Left cardiac atrium (tissue), 4 donors: ENCODE results near the gene ESRP2. TPM values are rescaled to one million over a fixed set of nuclear protein-coding genes. Genes with fewer than 3 reads are reported as not detected.

ENCODE experiments used
- ATAC-seq, 2 donors: fragments of 200-7000 bp; cut with Tn5 transposase; one replicate each; pipeline ENCODE4 v1.9.1; 2020; ENCODE audit warnings: mild to moderate bottlenecking in 2 of 2, moderate library complexity in 2 of 2
- DNase-seq: peaks from one replicate; pipeline ENCODE4 v3.0.0-alpha.2; 2020
- intact Hi-C, 2 donors: fragments of 100-400 bp; cut with DNase I; formaldehyde crosslinking; loops; one replicate each; pipeline versions ENCODE4 v1.14.1 to v1.15.1; 2022 to 2023
- long read RNA-seq: library from polyadenylated mRNA; unstranded; transcript quantifications from one replicate; pipeline ENCODE4 v2.0.0, GENCODE V29; 2021
- total RNA-seq, 2 donors: library from RNA; stranded (reverse); fragmentation: NEBNext Ultra II Directional; extraction: Animal tissue kit (Norgen Biotek cat#: 25700); gene quantifications; one replicate each; pipeline ENCODE4 v1.2.1, GENCODE V29; 2021
- donor health status: DM: no; HTN: yes; CAD: no.
- donor health status: DM: no; HTN: yes; CAD: no; lungs with severe emphysema.
- donor health status: DM: yes; HTN: yes; CAD: no.
- donor health status: Dilated cardiomyopathy.

ESRP2 gene
- under 1 TPM; 0.32 to 0.42 TPM for total RNA-seq
- long read RNA-seq = 0 reads

DNA sequence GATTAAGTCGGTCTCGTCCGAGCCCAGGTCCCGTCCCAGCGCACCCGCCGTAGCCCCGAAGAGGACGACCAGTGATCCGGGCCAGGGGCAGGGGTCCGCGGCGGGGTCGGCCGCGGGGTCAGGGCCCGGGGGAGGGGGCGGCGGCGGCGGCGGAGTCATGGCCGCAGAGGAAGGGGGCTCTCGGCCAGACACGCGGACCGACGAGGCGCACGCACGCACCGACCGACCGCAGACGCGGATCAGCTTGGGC lies at the start of gene ESRP2:
ESRP2 (minus strand) TSS at position 241 of the 250 bp plus-strand sequence; CDS start at position 159, 82 bp downstream.
- DNase-seq (no peak), ATAC-seq (no peak)
- intact Hi-C loops = no loop called here

DNA sequence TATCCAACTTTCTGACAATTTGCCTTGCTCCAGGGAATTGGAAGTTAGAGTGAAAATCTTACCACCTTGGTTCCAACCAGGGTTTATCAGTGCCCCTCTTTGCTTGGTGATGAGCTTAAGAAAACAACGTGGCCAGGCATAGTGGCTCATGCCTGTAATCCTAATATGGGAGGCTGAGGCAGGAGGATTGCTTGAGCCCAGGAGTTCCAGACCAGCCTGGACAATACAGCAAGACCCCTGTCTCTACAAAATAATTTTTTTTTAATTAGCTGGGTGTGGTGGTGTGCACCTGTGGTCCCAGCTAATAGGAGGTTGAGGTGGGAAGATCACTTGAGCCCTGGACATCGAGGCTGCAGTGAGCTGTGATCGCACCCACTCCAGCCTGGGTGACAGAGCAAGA lies 49.8 kb upstream of the ESRP2 start:
- intact Hi-C loops = no loop called here
- ATAC-seq = no peak

DNA sequence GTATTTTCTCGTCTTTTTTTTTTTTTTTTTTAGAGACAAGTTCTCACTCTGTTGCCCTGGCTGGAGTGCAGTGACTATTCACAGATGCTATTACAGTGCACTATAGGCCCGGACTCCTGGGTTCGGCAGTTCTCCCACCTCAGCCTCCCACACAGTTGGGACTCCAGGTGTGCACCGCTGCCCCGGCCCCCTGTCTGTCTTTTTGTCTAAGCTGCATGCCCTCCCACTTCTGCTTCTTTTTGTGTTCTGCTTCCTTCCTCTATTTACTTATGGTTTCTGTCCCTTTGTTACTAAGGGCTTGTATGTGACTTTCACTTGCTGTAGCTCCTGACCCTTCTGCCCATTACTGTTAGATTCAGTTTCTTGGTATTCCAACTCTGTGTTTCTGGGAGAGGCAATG lies 48.9 kb upstream of the ESRP2 start:
- intact Hi-C loops = no loop called here
- DNase-seq = no peak
- no peak for ATAC-seq

More for the DNA sequence above, 49.8 kb upstream of the ESRP2 start:
- DNase-seq = no peak

DNA sequence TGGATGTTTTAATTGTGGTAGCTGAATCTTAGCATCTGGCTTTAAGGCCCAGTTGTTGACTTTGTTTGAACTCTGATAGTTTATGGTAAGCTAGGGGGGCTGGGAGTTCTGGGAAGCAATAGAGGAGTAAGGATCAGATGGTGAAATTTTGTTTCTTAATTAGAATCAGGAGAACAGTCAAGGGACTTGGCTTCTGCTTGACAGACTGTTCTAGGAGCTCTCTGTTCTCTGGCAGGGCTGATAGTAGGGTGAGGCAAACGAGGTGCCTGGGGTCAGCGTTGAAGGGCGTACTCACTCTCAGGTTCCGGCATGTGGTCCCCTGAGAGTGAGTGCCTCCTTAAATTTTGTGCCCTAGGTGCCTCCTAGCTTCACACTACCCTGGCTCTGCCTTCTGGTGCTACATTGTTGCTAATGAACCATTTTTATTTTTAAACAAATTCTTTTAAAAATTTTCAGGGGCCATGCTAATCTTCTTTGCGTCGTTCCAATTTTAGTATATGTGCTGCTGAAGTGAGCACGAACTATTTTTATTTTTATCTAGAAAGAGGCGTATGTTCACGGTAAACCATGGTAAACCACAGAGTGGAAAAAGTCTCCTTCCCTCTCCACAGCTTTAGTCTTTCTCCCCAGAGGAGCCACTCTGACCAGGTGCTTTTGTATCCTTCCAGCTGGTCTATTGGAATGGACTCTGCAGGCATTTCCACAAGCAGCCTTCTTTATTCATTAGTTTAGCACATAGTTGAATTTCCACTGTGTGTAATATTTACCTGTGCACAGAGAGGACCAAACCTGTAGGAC lies 48.1 kb upstream of the ESRP2 start:
- ATAC-seq (peak; percentile 30 to 58), DNase-seq (no peak)
- intact Hi-C loops = no loop called here

DNA sequence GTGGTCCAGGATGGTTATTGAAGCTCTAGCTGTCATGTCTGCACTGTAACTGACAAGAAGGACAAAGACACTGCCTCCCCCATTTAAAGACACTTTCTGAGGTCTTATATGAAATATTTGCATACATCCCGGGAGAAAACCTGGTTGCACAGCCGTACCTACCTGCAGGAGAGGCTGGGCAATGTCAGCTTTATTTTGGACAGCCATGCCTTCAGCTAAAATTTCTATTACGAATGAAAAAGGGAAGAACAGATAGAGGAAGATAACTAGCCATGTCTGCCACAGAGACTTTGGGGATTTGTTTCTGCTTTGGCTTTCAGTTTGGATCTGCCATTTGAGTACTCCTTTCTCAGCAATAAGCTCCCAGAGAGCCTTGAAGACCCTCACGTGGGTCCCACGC lies 47.4 kb upstream of the ESRP2 start:
- intact Hi-C loops = no loop called here
- DNase-seq = no peak
- no peak for ATAC-seq

DNA sequence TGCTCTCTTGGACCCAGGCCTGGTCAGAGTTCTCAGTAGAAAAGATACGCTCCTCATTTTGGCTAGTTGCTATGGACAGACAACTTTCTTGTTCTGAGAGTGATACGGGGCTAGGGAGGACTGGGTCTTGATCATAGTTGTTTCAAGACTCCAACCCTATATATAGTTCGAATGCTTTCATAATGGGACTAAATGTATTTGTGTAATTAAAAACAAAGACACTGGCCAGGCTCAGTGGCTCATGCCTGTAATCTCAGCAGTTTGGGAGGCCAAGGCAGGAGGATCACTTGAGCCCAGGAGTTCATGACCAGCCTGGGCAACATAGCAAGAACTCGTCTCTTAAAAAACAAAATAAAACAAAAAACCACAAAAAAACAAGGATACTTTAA lies 46.1 kb upstream of the ESRP2 start:
- DNase-seq = no peak
- no peak for ATAC-seq
- intact Hi-C loops = no loop called here

DNA sequence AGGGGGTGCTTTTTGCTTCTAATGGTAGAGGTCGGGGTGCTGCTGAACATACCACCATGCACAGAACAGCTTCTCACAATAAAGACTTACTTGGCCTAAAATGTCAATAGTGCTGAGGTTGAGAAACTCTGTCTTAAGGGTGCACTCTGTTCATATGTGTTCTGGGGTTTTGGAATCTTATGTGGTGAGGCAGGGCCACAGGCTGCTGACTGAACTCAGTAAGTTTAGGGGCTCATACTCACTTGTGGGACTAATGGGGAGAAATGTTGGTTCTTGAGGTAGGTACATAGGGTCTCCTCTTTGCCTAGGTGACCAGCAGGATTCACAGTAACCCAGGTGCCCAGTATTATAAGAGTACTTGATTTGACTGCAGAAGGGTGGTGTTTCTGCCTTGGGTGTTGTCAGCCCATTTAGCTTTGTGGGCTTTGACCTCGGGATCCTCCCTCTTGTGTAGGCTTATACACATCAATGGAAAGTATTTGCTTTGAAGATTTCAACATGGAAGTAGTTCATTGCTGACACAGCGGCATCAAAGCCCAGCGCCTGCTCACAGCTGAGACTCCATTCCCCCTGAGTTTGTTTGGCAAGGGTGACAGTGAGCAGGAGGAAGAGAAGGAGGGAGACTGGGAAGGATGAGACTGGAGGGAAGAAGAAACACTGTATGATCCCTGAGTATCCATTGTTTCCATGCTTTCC lies 45.6 kb upstream of the ESRP2 start:
- no peak for DNase-seq
- intact Hi-C loops = no loop called here
- ATAC-seq = no peak

DNA sequence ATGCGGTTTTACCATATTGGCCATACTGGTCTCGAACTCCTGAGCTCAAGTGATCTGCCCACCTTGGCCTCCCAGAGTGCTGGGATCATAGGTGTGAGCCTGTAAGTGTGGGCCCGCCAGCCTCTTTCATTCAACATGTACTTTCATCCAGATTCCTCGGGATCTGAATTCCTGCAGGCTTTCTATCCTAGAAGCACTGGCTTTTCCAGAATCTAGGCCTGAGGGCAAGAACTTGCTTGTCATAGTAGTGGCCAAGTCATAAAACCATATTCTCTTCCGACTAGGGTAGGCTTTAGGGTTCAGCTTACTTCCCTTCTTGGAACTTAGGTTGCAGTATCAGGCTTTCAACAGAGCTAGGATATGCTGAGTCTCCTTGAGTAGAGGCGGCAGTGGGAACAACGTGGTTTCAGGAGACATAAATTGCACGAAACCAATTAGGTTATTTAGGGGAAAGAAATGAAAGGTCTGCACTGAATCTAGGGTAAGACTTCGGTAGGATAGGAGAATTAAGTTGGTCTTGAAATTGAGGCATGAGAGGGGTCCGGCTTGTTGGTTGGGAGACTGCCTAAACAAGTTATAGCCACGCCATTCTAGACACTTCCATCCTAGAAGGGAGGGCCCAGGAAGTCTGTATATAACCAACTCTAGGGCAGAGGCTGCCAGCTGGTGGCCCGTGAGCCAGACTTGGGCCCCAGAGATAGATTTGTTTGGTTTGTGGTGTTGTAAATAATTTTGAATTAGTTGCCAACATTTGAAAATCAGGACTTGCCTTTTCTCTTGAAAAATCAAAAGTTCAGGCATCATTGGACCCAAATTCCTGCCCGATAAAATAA lies 44.0 kb upstream of the ESRP2 start:
- intact Hi-C loops = no loop called here
- DNase-seq (no peak), ATAC-seq (no peak)

DNA sequence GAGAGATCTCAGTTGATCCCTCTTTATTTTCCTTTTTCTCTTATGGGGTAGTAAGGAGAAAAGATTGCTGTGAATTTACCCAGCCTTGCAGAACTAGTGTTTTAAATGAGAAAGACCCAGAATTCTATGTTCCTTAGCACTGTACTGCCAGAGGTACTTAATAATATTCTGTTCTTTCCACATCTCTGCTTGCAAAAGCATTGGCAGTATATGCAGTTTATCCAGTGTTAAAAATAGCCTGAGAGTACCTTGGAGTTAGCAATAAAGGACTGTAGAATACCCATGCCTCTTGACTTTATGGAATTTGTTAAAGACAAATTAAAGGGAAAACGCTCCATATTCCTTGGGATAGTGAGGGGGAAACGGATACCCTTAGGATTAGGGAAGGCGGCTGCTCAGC lies 40.3 kb upstream of the ESRP2 start:
- ATAC-seq (peak in 1 of 2 donors; percentile 53), DNase-seq (no peak)
- intact Hi-C loops = no loop called here

DNA sequence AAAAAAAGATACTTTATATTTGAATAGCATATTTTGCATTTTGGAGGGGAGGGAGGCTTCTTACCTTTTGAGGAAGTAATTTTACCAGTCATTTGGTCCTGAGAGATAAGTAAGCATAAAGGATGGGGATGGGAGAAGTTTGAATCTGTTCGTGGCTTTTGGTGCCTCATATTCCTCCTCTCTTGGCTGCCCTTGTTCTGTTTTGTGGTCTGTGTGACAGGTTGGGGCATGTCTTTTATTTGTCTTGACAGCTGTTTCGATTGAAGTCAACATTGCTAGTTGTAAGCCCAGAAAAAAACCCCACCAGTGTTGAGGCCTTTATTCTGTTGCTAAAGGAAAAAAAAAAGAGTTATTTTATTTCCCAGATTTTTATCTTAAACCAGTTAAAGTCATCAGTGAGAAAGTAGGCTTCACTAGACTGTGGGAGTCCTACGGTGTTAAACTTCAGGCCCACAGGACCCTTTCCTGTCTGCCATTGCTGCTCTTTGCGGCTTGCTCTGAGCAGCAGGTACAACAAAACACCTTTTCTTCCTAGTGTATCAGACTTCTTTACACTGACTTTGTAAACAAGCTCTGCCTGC lies 39.8 kb upstream of the ESRP2 start:
- no peak for DNase-seq
- intact Hi-C loops = no loop called here
- no peak for ATAC-seq

DNA sequence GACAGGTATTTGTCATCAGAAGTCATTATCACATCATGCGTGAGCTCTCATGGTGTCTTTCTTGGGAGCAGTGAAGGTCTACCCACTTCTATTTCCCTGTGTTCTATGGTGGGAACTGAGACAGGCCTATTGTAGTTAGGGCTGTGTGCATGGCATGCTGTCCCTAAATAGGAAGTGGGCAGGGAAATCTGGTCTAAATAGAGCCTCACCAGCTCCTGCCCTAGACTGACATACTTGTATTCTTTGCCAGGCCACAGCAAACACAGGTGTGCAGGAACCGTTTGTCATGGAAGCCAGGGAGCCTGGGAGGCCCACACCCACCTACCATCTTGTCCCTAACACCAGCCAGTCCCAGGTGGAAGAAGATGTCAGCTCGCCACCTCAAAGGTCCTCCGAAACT lies 38.5 kb upstream of the ESRP2 start:
- intact Hi-C loops = no loop called here
- ATAC-seq = no peak
- no peak for DNase-seq

DNA sequence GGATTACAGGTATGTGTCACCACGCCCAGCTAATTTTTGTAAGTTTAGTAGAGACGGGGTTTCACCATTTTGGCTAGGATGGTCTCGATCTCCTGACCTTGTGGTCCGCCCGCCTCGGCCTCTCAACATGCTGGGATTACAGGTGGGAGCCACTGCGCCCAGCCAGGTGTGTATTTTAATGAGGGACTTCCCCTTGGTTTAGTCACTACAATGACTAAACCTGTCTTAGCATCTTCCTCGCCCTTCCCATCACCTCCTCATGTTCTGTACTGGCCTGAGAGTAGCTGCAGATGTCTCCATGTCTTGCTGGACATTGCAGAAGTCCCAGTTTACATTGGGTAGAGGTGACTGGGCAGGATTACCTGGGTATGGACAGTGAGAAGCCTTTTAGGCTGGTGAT lies 38.0 kb upstream of the ESRP2 start:
- intact Hi-C loops = no loop called here
- DNase-seq (no peak), ATAC-seq (no peak)

DNA sequence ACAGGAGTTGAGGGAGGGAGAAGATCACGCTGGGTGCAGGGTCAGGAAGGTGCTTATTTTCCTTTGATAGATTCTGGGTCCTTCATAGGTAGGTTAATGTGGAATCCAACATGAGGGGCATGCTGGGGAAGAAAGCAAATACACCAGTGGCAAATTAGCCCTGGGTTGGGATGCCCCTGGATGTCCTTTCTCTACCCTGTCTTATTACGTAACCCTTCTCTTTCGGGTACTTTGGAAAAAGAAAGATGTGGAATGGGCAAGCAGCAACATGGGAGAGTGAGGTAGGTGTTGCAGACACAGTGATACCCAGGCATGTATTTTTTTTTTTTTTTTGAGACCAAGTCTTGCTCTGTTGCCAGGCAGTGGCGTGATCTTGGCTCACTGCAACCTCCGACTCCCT lies 37.5 kb upstream of the ESRP2 start:
- DNase-seq (no peak), ATAC-seq (no peak)
- intact Hi-C loops = no loop called here

DNA sequence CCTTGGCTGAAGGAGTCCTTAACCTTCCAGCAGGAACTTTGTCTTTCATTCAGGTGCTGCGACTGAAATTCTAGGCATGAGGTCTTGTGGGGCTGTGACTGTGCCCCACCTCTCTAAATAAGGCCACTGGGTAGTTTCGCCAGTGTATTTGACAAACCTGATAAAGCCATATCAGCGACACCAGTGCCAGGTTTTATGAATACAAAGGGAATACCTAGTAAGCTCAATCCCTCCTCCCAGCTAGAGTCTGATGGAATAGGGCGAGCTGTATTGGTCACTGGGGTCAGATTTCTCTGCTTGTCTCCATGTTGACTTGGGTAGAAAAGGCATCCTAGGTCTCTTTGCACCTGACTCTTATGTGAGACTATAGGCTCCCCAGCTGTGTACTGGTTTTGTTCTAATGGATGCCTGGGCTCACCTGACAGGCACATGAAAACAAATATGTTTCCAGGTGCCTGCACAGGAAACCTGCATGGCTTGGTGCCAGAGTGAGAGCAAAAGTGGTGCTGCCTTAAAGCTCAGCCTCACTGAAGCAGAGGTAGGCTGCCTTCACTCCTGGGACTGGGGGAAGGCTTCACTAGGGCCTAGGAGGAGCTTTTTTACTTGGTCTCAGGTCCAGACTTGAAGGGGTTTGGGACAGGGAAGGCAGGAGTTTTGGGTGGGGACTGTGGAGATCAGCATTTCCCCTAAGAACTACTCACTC lies 36.7 kb upstream of the ESRP2 start:
- ATAC-seq (no peak), DNase-seq (no peak)
- intact Hi-C loops = no loop called here

DNA sequence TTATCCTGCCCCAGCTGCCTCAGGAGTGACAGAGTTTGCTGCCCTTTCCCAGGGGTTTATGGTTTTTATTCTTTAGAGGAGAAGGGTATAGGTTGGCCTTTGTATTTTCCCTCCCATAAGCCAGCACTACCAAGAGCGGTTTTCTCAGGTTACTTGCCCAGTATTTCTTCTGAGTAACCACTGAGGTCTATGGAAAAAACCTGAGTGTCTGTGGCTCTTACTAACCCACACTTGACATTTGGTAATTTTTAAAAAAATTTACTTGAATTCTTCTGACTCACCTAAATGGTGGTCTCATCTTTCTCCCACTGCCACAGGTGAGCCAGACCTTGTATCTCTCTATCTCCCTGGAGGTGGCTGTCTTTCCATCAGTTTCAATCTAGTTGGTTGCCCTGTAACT lies 34.4 kb upstream of the ESRP2 start:
- no peak for DNase-seq
- no peak for ATAC-seq
- intact Hi-C loops = no loop called here

DNA sequence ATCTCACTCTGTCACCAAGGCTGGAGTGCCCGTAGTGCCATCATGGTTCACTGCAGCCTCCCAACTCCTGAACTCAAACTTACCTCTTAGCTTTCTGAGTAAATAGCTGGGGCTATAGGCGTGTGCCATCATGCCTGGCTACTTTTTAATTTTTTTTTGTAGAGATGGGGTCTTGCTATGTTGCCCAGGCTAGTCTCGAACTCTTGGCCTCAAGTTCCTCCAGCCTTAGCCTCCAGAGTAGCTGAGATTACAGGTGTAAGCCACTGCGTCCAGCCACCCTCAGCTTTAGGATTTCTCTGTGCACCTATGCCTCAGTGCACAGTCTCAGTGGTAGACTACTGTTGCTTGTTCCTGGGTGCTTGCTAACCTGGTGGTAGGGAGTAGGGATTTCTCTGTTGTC lies 33.9 kb upstream of the ESRP2 start:
- ATAC-seq (no peak), DNase-seq (no peak)
- intact Hi-C loops = loop anchor here in 1 of 2 donors (5.0 kb wide), 1 partner anchor 43 kb away; the partner anchor contains the start of genes PRMT7 and SLC7A6OS

DNA sequence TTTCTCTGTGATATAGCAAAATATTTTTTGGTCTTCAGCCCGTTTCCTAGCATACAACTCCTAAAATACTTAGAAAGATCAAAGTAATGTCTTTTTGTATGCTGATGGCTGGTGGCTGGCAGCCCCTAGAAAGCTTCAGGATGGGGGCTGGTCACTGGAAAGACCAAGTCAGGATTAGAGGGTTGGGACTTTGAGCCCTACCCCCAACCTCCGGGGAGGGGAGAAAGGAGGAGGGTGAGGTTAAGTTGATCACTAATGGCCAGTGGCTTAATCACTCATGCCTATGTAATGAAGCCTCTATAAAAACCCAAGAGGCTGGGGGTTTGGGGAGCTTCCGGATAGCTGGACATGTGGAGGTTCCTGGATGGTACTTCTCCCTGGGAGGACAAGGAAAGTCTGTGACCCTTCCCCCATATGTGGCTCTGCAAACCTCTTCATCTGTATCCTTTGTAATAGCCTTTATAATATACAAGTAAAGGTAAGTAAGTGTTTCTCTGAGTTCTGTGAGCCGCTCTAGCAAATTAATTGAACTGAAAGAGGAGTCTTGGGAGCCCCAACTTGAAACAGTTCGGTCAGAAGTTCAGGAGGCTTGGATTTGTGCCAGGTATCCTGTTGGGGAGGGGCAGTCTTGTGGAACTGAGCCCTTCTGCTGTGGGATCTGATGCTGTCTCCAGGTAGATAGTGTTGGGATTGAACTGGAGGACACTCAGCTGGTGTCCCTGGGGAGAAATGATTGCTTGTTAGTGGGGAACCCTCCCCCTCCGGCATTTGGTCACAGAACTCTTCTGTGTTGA lies 31.9 kb upstream of the ESRP2 start:
- intact Hi-C loops = loop anchor here in 1 of 2 donors (5.0 kb wide), 1 partner anchor 44 kb away; the partner anchor contains the start of genes PRMT7 and SLC7A6OS
- DNase-seq (no peak), ATAC-seq (no peak)
